ENCODE measurements around the gene CMSS1. TPM values are rescaled to one million over a fixed set of nuclear protein-coding genes. Genes with fewer than 3 reads are reported as not detected.
A peak's percentile ranks its signal among the peaks of the same experiment; 100 is the strongest.

The CMSS1 gene
- total and polyA plus RNA-seq, 2 donors = 14.7 to 25.0 TPM

GRCh38 chr3:99938270-99938911 is 120.7 kb downstream of the CMSS1 start:
- peaks cover 3% of the 10 kb centered on the region for H3K4me1 ChIP-seq (ENCODE audit: insufficient read depth)

GRCh38 chr3:99939876-99940275 is 122.2 kb downstream of the CMSS1 start:
- DNase-seq (ENCODE audit: extremely low spot score) = no peak
- Histone ChIP-seq H3K36me3 (ENCODE audit: insufficient read depth) (no peaks in the 10 kb centered on the region), H3K4me1 (ENCODE audit: insufficient read depth) (peaks cover 3% of the 10 kb centered on the region), H3K4me3 (ENCODE audit: low read depth, low read length) (no peak overlapping the region), H3K27ac (ENCODE audit: low read depth) (peak overlapping the region; percentile 38)
- WGBS = 24% methylated on average over 1 of the region's 1 CpG

More at GRCh38 chr3:99938270-99938911, 120.7 kb downstream of the CMSS1 start:
- no peak overlapping the region for H3K4me3 ChIP-seq (ENCODE audit: low read depth, low read length)
- DNase-seq (ENCODE audit: extremely low spot score) = no peak
- no peak overlapping the region for H3K27ac ChIP-seq (ENCODE audit: low read depth)
- H3K36me3 ChIP-seq (ENCODE audit: insufficient read depth) = no peaks in the 10 kb centered on the region
- 23% methylated on average over 3 of the region's 3 CpGs for WGBS

DNA sequence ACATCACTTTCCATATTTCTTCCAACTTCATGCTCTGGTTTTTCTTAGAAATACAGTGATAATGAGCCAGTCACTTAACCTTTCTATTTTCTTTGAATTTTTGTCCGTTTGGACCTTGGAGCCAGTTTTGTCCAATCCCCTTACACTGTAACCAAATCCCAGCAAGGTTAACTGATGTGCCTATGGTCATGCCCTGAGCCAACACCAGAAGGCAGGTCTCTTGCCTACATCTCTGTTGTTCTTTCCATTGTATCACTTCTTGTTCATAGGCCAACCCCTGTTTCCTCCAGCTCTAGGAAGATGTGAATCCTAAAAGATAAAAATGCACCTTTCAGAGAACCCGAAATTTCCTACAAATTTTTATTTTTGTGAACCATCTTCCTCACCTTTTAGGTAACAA is 122.7 kb downstream of the CMSS1 start:
- no peak overlapping the region for H3K27ac ChIP-seq (ENCODE audit: low read depth)
- peaks cover 2% of the 10 kb centered on the region for H3K4me1 ChIP-seq (ENCODE audit: insufficient read depth)
- WGBS = 73% methylated on average over 2 of the region's 2 CpGs
- H3K36me3 ChIP-seq (ENCODE audit: insufficient read depth) = no peaks in the 10 kb centered on the region
- H3K4me3 ChIP-seq (ENCODE audit: low read depth, low read length) = no peak overlapping the region
- no peak for DNase-seq (ENCODE audit: extremely low spot score)

- WGBS = 32% methylated on average over 1 of the region's 1 CpG
- no peak for DNase-seq (ENCODE audit: extremely low spot score)
- no peaks in the 10 kb centered on the region for H3K36me3 ChIP-seq (ENCODE audit: insufficient read depth)
- no peak overlapping the region for H3K4me3 ChIP-seq (ENCODE audit: low read depth, low read length)
- no peaks in the 10 kb centered on the region for H3K4me1 ChIP-seq (ENCODE audit: insufficient read depth)
- H3K27ac ChIP-seq (ENCODE audit: low read depth) = peak overlapping the region; percentile 33
Observed at GRCh38 chr3:99941211-99941610, 123.5 kb downstream of the CMSS1 start.

- DNase-seq (ENCODE audit: extremely low spot score) = no peak
- Histone ChIP-seq H3K4me1 (ENCODE audit: insufficient read depth) (no peaks in the 10 kb centered on the region), H3K36me3 (ENCODE audit: insufficient read depth) (no peaks in the 10 kb centered on the region), H3K27ac (ENCODE audit: low read depth) (no peak overlapping the region), H3K4me3 (ENCODE audit: low read depth, low read length) (no peak overlapping the region)
- 49% methylated on average over 4 of the region's 4 CpGs for WGBS
Observed at GRCh38 chr3:99943931-99944761, 126.5 kb downstream of the CMSS1 start.

DNA sequence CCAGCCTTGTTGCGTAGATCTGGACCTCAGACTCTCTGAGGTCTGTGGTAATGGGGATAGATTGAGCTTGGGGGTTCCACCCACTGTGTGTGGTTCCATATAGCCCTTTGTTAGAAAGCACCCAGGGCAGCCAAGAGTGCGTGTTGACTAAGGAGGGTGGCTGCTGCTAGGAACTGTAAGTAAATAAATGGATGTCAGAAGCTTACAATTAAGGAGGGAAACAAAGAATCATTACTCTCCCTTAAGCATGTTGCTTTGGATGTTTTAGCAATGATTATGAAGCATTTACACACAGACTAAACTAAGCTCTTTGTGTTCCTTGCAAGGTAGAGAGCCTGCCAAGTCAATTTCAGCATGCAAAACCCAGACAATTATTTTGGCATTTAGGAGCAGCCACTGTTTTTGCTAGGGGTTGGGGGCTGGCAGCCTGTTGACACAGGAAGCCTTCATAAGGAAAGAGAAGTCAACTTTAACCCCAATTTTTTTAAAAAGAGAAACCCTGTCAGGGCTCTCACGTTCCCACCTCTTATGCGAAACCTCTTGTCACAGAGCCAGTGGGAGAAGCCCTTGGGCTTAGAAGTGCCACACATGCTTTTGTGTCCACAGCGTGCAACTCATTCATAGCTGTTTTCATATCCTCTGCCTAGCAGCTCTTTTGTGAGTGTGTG is 127.8 kb downstream of the CMSS1 start:
- Histone ChIP-seq H3K4me1 (ENCODE audit: insufficient read depth) (no peaks in the 10 kb centered on the region), H3K36me3 (ENCODE audit: insufficient read depth) (no peaks in the 10 kb centered on the region), H3K4me3 (ENCODE audit: low read depth, low read length) (no peak overlapping the region), H3K27ac (ENCODE audit: low read depth) (no peak overlapping the region)
- 35% methylated on average over 5 of the region's 5 CpGs for WGBS
- DNase-seq (ENCODE audit: extremely low spot score) = no peak

GRCh38 chr3:99947356-99947755 is 129.7 kb downstream of the CMSS1 start:
- 50% methylated on average over 3 of the region's 3 CpGs for WGBS
- no peak overlapping the region for H3K4me3 ChIP-seq (ENCODE audit: low read depth, low read length)
- H3K27ac ChIP-seq (ENCODE audit: low read depth) = no peak overlapping the region
- DNase-seq (ENCODE audit: extremely low spot score) = no peak
- no peaks in the 10 kb centered on the region for H3K4me1 ChIP-seq (ENCODE audit: insufficient read depth)
- no peaks in the 10 kb centered on the region for H3K36me3 ChIP-seq (ENCODE audit: insufficient read depth)

- no peak for DNase-seq (ENCODE audit: extremely low spot score)
- Histone ChIP-seq H3K4me1 (ENCODE audit: insufficient read depth) (no peaks in the 10 kb centered on the region), H3K36me3 (ENCODE audit: insufficient read depth) (no peaks in the 10 kb centered on the region), H3K27ac (ENCODE audit: low read depth) (no peak overlapping the region), H3K4me3 (ENCODE audit: low read depth, low read length) (no peak overlapping the region)
- 96% methylated on average over 1 of the region's 1 CpG for WGBS
Observed at GRCh38 chr3:99948467-99949089, 130.9 kb downstream of the CMSS1 start.

- Histone ChIP-seq H3K36me3 (ENCODE audit: insufficient read depth) (no peaks in the 10 kb centered on the region), H3K4me1 (ENCODE audit: insufficient read depth) (no peaks in the 10 kb centered on the region), H3K4me3 (ENCODE audit: low read depth, low read length) (no peak overlapping the region), H3K27ac (ENCODE audit: low read depth) (no peak overlapping the region)
- WGBS = 90% methylated on average over 5 of the region's 5 CpGs
- no peak for DNase-seq (ENCODE audit: extremely low spot score)
Observed at GRCh38 chr3:99949956-99950670, 132.5 kb downstream of the CMSS1 start.

- WGBS = 52% methylated on average over 1 of the region's 1 CpG
- Histone ChIP-seq H3K4me3 (ENCODE audit: low read depth, low read length) (no peak overlapping the region), H3K4me1 (ENCODE audit: insufficient read depth) (no peaks in the 10 kb centered on the region), H3K27ac (ENCODE audit: low read depth) (no peak overlapping the region), H3K36me3 (ENCODE audit: insufficient read depth) (no peaks in the 10 kb centered on the region)
- no peak for DNase-seq (ENCODE audit: extremely low spot score)
Observed at GRCh38 chr3:99950921-99951320, 133.3 kb downstream of the CMSS1 start.

GRCh38 chr3:99951701-99952100 is 134.0 kb downstream of the CMSS1 start:
- H3K27ac ChIP-seq (ENCODE audit: low read depth) = no peak overlapping the region
- DNase-seq (ENCODE audit: extremely low spot score) = no peak
- H3K4me3 ChIP-seq (ENCODE audit: low read depth, low read length) = no peak overlapping the region
- H3K36me3 ChIP-seq (ENCODE audit: insufficient read depth) = no peaks in the 10 kb centered on the region
- H3K4me1 ChIP-seq (ENCODE audit: insufficient read depth) = no peaks in the 10 kb centered on the region

DNA sequence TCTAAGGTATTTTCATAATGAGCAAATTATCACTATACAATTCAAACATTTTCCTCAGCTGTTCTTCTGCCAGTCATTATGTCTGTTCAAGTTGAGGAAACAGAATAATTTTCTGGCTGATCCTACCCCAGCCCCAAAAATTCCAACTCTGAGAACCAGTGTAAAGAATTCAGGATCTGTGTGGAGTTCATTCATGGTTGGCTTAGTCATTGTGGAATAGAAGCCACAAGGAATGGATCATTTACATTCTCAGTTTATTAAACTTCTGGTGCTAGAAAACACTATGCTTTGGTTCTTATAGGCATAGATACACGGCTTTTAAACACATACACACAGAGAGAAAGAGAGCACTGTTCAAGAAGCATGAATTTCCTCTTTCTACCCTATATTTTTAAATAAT is 134.6 kb downstream of the CMSS1 start:
- 69% methylated on average over 1 of the region's 1 CpG for WGBS

GRCh38 chr3:99953596-99953995 is 135.9 kb downstream of the CMSS1 start:
- DNase-seq (ENCODE audit: extremely low spot score) = no peak
- H3K4me1 ChIP-seq (ENCODE audit: insufficient read depth) = no peaks in the 10 kb centered on the region

More for the DNA sequence above, 134.6 kb downstream of the CMSS1 start:
- no peak overlapping the region for H3K4me3 ChIP-seq (ENCODE audit: low read depth, low read length)
- no peaks in the 10 kb centered on the region for H3K4me1 ChIP-seq (ENCODE audit: insufficient read depth)
- H3K36me3 ChIP-seq (ENCODE audit: insufficient read depth) = no peaks in the 10 kb centered on the region
- DNase-seq (ENCODE audit: extremely low spot score) = no peak
- no peak overlapping the region for H3K27ac ChIP-seq (ENCODE audit: low read depth)

More at GRCh38 chr3:99953596-99953995, 135.9 kb downstream of the CMSS1 start:
- no peak overlapping the region for H3K4me3 ChIP-seq (ENCODE audit: low read depth, low read length)
- no peaks in the 10 kb centered on the region for H3K36me3 ChIP-seq (ENCODE audit: insufficient read depth)
- H3K27ac ChIP-seq (ENCODE audit: low read depth) = no peak overlapping the region

Measured in urinary bladder (tissue), 4 donors.